ENCODE data around the gene PTGES3. TPM values are rescaled to one million over a fixed set of nuclear protein-coding genes. Genes with fewer than 3 reads are reported as not detected.

Gene PTGES3
- total and polyA plus RNA-seq, 3 experiments from 2014 or later = 242 to 437 (median 431) TPM

- H3K27me3 Mint-ChIP-seq = no peaks in the 10 kb centered on the region
- peak overlapping the region; percentile 93 to 100 (median 100) for H3K4me3 Mint-ChIP-seq
- Histone ChIP-seq H3K27me3 (ENCODE audit: insufficient read depth, low read length, poor library complexity, severe bottlenecking) (no peaks in the 10 kb centered on the region), H3K4me1 (ENCODE audit: insufficient read depth, low read length) (peaks cover 62% of the 10 kb centered on the region), H3K9me3 (ENCODE audit: low read length) (no peaks in the 10 kb centered on the region), H3K4me3 (ENCODE audit: low read length) (peak overlapping the region; percentile 52), H3K27ac (ENCODE audit: low read depth, low read length) (peak overlapping the region; percentile 99), H3K36me3 (ENCODE audit: insufficient read depth, low read length) (peaks cover 4% of the 10 kb centered on the region)
- ChIA-PET POLR2A (interaction anchor here (0.5 to 4.6 kb wide), 16 partner anchors 8 to 636 kb away, joined by 3 to 26 read pairs (median 6); partner anchors contain the start of genes ATP5F1B, BAZ2A and NACA), CTCF (interaction anchor here (0.7 to 7.8 kb wide), 11 partner anchors 11 to 138 kb away, joined by 3 to 43 read pairs (median 5); partner anchors contain the start of genes ATP5F1B, BAZ2A and NACA)
- no peaks in the 10 kb centered on the region for H3K9me3 Mint-ChIP-seq
- peaks cover 0 to 53% (median 0%) of the 10 kb centered on the region in 3 donors for H3K36me3 Mint-ChIP-seq
- DNase-seq = no peak
- H3K4me1 Mint-ChIP-seq = peaks cover 44 to 62% (median 57%) of the 10 kb centered on the region in 3 donors
- peak overlapping the region; percentile 96 to 100 (median 100) for H3K27ac Mint-ChIP-seq
These were observed 3.2 kb downstream of the PTGES3 start for GRCh38 chr12:56684745-56685359.

- Histone ChIP-seq H3K36me3 (ENCODE audit: insufficient read depth, low read length) (peaks cover 6% of the 10 kb centered on the region), H3K9me3 (ENCODE audit: low read length) (no peaks in the 10 kb centered on the region), H3K27me3 (ENCODE audit: insufficient read depth, low read length, poor library complexity, severe bottlenecking) (no peaks in the 10 kb centered on the region), H3K4me1 (ENCODE audit: insufficient read depth, low read length) (peaks cover 70% of the 10 kb centered on the region), H3K27ac (ENCODE audit: low read depth, low read length) (no peak overlapping the region), H3K4me3 (ENCODE audit: low read length) (no peak overlapping the region)
- Mint-ChIP-seq H3K4me1 (peaks cover 56 to 77% (median 71%) of the 10 kb centered on the region in 3 donors), H3K4me3 (peak overlapping the region; percentile 60 to 100 (median 98)), H3K9me3 (no peaks in the 10 kb centered on the region), H3K36me3 (peaks cover 0 to 54% (median 0%) of the 10 kb centered on the region in 3 donors), H3K27me3 (no peaks in the 10 kb centered on the region), H3K27ac (peak overlapping the region; percentile 30 to 96 (median 79))
- no peak for DNase-seq
- POLR2A ChIA-PET = interaction anchor here (0.6 to 4.6 kb wide), 5 partner anchors 11 to 50 kb away, joined by 5 to 26 read pairs (median 11); partner anchors contain the start of gene ATP5F1B
- CTCF ChIA-PET = interaction anchor here (4.2 kb wide), 1 partner anchor 53 kb away, joined by 15 read pairs; the partner anchor contains the start of gene BAZ2A
These were observed 5.8 kb downstream of the PTGES3 start for GRCh38 chr12:56682323-56682722.

- Histone ChIP-seq H3K4me3 (ENCODE audit: low read length) (no peak overlapping the region), H3K27ac (ENCODE audit: low read depth, low read length) (no peak overlapping the region), H3K9me3 (ENCODE audit: low read length) (no peaks in the 10 kb centered on the region), H3K27me3 (ENCODE audit: insufficient read depth, low read length, poor library complexity, severe bottlenecking) (no peaks in the 10 kb centered on the region), H3K4me1 (ENCODE audit: insufficient read depth, low read length) (peaks cover 80% of the 10 kb centered on the region), H3K36me3 (ENCODE audit: insufficient read depth, low read length) (peaks cover 6% of the 10 kb centered on the region)
- Mint-ChIP-seq H3K4me1 (peaks cover 65 to 84% (median 78%) of the 10 kb centered on the region in 3 donors), H3K36me3 (peaks cover 0 to 47% (median 2%) of the 10 kb centered on the region in 3 donors), H3K9me3 (no peaks in the 10 kb centered on the region), H3K27me3 (no peaks in the 10 kb centered on the region), H3K4me3 (peak overlapping the region in 5 of 7 donors; percentile 15 to 76 (median 49)), H3K27ac (peak overlapping the region; percentile 61 to 96 (median 67))
- POLR2A ChIA-PET = interaction anchor here (0.5 to 1.2 kb wide), 5 partner anchors 11 to 440 kb away, joined by 3 to 6 read pairs (median 4); partner anchors contain the start of genes BAZ2A and NACA
- CTCF ChIA-PET = interaction anchor here (0.9 to 1.2 kb wide), 2 partner anchors 24 to 308 kb away, joined by 3 to 4 read pairs; no protein-coding TSS in a partner anchor
- no peak for DNase-seq
These were observed 8.1 kb downstream of the PTGES3 start for GRCh38 chr12:56679883-56680575.

GRCh38 chr12:56678852-56679251, 9.2 kb downstream of the PTGES3 start:
- peaks cover 0 to 41% (median 4%) of the 10 kb centered on the region in 3 donors for H3K36me3 Mint-ChIP-seq
- H3K27ac Mint-ChIP-seq = peak overlapping the region in 6 of 8 donors; percentile 46 to 96 (median 66)
- Histone ChIP-seq H3K4me3 (ENCODE audit: low read length) (no peak overlapping the region), H3K9me3 (ENCODE audit: low read length) (no peaks in the 10 kb centered on the region), H3K27ac (ENCODE audit: low read depth, low read length) (no peak overlapping the region), H3K36me3 (ENCODE audit: insufficient read depth, low read length) (peaks cover 6% of the 10 kb centered on the region), H3K27me3 (ENCODE audit: insufficient read depth, low read length, poor library complexity, severe bottlenecking) (no peaks in the 10 kb centered on the region), H3K4me1 (ENCODE audit: insufficient read depth, low read length) (peaks cover 71% of the 10 kb centered on the region)
- no peaks in the 10 kb centered on the region for H3K9me3 Mint-ChIP-seq
- H3K27me3 Mint-ChIP-seq = no peaks in the 10 kb centered on the region
- DNase-seq = no peak
- CTCF ChIA-PET = interaction anchor here (0.6 to 1.7 kb wide), 2 partner anchors 28 to 849 kb away, joined by 3 read pairs; partner anchors contain the start of gene DNAJC14
- POLR2A ChIA-PET = interaction anchor here (1.7 kb wide), 1 partner anchor 9 kb away, joined by 4 read pairs; the partner anchor contains the start of gene PTGES3
- peaks cover 56 to 79% (median 73%) of the 10 kb centered on the region in 3 donors for H3K4me1 Mint-ChIP-seq
- H3K4me3 Mint-ChIP-seq = peak overlapping the region in 5 of 7 donors; percentile 0 to 80 (median 8)

GRCh38 chr12:56677680-56678079, 10.4 kb downstream of the PTGES3 start:
- DNase-seq = no peak
- H3K27ac ChIP-seq (ENCODE audit: low read depth, low read length) = peak overlapping the region; percentile 24
- H3K27me3 Mint-ChIP-seq = no peaks in the 10 kb centered on the region
- H3K4me1 Mint-ChIP-seq = peaks cover 57 to 83% (median 72%) of the 10 kb centered on the region in 3 donors
- H3K4me3 ChIP-seq (ENCODE audit: low read length) = no peak overlapping the region
- H3K4me1 ChIP-seq (ENCODE audit: insufficient read depth, low read length) = peaks cover 65% of the 10 kb centered on the region
- H3K36me3 ChIP-seq (ENCODE audit: insufficient read depth, low read length) = peaks cover 12% of the 10 kb centered on the region
- H3K9me3 ChIP-seq (ENCODE audit: low read length) = no peaks in the 10 kb centered on the region
- CTCF ChIA-PET = interaction anchor here (1.0 to 2.8 kb wide), 3 partner anchors 8 to 29 kb away, joined by 3 to 7 read pairs (median 3); partner anchors contain the start of gene PTGES3
- no peaks in the 10 kb centered on the region for H3K27me3 ChIP-seq (ENCODE audit: insufficient read depth, low read length, poor library complexity, severe bottlenecking)
- POLR2A ChIA-PET = interaction anchor here (0.6 to 1.7 kb wide), 2 partner anchors 10 to 19 kb away, joined by 4 to 5 read pairs; partner anchors contain the start of gene PTGES3
- H3K4me3 Mint-ChIP-seq = peak overlapping the region in 4 of 7 donors; percentile 3 to 33 (median 25)
- no peaks in the 10 kb centered on the region for H3K9me3 Mint-ChIP-seq
- peaks cover 0 to 47% (median 5%) of the 10 kb centered on the region in 3 donors for H3K36me3 Mint-ChIP-seq
- peak overlapping the region; percentile 54 to 96 (median 66) for H3K27ac Mint-ChIP-seq

GRCh38 chr12:56676851-56677580, 11.1 kb downstream of the PTGES3 start:
- POLR2A ChIA-PET = interaction anchor here (0.7 to 3.2 kb wide), 3 partner anchors 11 to 16 kb away, joined by 4 to 17 read pairs (median 8); partner anchors contain the start of gene PTGES3
- no peaks in the 10 kb centered on the region for H3K27me3 ChIP-seq (ENCODE audit: insufficient read depth, low read length, poor library complexity, severe bottlenecking)
- DNase-seq = no peak
- no peak overlapping the region for H3K27ac ChIP-seq (ENCODE audit: low read depth, low read length)
- H3K36me3 ChIP-seq (ENCODE audit: insufficient read depth, low read length) = peaks cover 18% of the 10 kb centered on the region
- H3K9me3 ChIP-seq (ENCODE audit: low read length) = no peaks in the 10 kb centered on the region
- H3K36me3 Mint-ChIP-seq = peaks cover 0 to 50% (median 5%) of the 10 kb centered on the region in 3 donors
- peaks cover 60 to 82% (median 72%) of the 10 kb centered on the region in 3 donors for H3K4me1 Mint-ChIP-seq
- peaks cover 62% of the 10 kb centered on the region for H3K4me1 ChIP-seq (ENCODE audit: insufficient read depth, low read length)
- no peak overlapping the region for H3K4me3 ChIP-seq (ENCODE audit: low read length)
- H3K27me3 Mint-ChIP-seq = no peaks in the 10 kb centered on the region
- no peaks in the 10 kb centered on the region for H3K9me3 Mint-ChIP-seq
- CTCF ChIA-PET = interaction anchor here (1.0 to 2.8 kb wide), 4 partner anchors 9 to 39 kb away, joined by 3 to 7 read pairs (median 3); partner anchors contain the start of gene PTGES3
- H3K4me3 Mint-ChIP-seq = peak overlapping the region in 5 of 7 donors; percentile 8 to 40 (median 13)
- peak overlapping the region in 5 of 8 donors; percentile 11 to 96 (median 55) for H3K27ac Mint-ChIP-seq

- Mint-ChIP-seq H3K27ac (peak overlapping the region in 5 of 8 donors; percentile 5 to 87 (median 35)), H3K4me1 (peaks cover 44 to 61% (median 52%) of the 10 kb centered on the region in 3 donors)
- H3K4me1 ChIP-seq (ENCODE audit: insufficient read depth, low read length) = peaks cover 25% of the 10 kb centered on the region
These were observed 16.5 kb downstream of the PTGES3 start for GRCh38 chr12:56671608-56672007.

More at GRCh38 chr12:56671608-56672007, 16.5 kb downstream of the PTGES3 start:
- Mint-ChIP-seq H3K36me3 (peaks cover 3 to 70% (median 15%) of the 10 kb centered on the region in 3 donors), H3K4me3 (no peak overlapping the region), H3K27me3 (no peaks in the 10 kb centered on the region), H3K9me3 (no peaks in the 10 kb centered on the region)
- no peak overlapping the region for H3K27ac ChIP-seq (ENCODE audit: low read depth, low read length)
- peaks cover 52% of the 10 kb centered on the region for H3K36me3 ChIP-seq (ENCODE audit: insufficient read depth, low read length)
- no peak overlapping the region for H3K4me3 ChIP-seq (ENCODE audit: low read length)
- no peaks in the 10 kb centered on the region for H3K9me3 ChIP-seq (ENCODE audit: low read length)
- CTCF ChIA-PET = interaction anchor here (1.0 to 2.4 kb wide), 2 partner anchors 35 to 45 kb away, joined by 3 to 10 read pairs; no protein-coding TSS in a partner anchor
- POLR2A ChIA-PET = interaction anchor here (0.6 kb wide), 2 partner anchors 11 to 43 kb away, joined by 3 to 5 read pairs; no protein-coding TSS in a partner anchor
- no peak for DNase-seq
- H3K27me3 ChIP-seq (ENCODE audit: insufficient read depth, low read length, poor library complexity, severe bottlenecking) = no peaks in the 10 kb centered on the region

Data from CD8-positive, alpha-beta memory T cell (primary cell).